ENCODE results near the gene SP110.
"Not testable (repeated sequence)": the region's sequence is repeated elsewhere in the genome, so short reads cannot be mapped to it uniquely, and the experiment has no call there.

DNA sequence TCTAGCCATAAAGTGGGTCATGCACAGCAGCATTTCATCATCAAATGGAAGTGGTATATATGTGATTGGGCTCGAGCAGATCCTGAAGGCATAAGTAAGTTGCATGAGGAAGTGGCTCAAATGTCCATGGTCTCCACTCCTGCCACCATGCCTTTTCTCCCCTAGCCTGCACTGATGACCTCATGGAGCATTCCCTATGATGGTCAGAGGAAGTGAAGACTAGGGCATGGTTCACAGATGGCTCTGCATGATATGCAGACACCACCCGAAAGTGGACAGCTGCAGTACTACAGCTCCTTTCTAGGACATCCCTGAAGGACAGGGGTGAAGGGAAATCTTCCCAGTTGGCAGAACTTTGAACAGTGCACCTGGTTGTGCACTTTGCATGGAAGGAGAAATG is 99.4 kb downstream of the SP110 start:
- TF ChIP-seq, protein P1, sequence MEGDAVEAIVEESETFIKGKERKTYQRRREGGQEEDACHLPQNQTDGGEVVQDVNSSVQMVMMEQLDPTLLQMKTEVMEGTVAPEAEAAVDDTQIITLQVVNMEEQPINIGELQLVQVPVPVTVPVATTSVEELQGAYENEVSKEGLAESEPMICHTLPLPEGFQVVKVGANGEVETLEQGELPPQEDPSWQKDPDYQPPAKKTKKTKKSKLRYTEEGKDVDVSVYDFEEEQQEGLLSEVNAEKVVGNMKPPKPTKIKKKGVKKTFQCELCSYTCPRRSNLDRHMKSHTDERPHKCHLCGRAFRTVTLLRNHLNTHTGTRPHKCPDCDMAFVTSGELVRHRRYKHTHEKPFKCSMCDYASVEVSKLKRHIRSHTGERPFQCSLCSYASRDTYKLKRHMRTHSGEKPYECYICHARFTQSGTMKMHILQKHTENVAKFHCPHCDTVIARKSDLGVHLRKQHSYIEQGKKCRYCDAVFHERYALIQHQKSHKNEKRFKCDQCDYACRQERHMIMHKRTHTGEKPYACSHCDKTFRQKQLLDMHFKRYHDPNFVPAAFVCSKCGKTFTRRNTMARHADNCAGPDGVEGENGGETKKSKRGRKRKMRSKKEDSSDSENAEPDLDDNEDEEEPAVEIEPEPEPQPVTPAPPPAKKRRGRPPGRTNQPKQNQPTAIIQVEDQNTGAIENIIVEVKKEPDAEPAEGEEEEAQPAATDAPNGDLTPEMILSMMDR (IDR thresholded peaks at IDR 0.05; ENCODE audit: insufficient read depth, low read depth, low read length) = not testable (repeated sequence)
- TF ChIP-seq EZH2 (IDR thresholded peaks at IDR 0.05; ENCODE audit: insufficient read depth, low read length) = not testable (repeated sequence)

All from astrocyte (in vitro differentiated cells and primary cell).